Tracheal epithelial cell (primary cell): Measurements from ENCODE around the gene HCAR1. TPM values are rescaled to one million over a fixed set of nuclear protein-coding genes. Genes with fewer than 3 reads are reported as not detected.

Source experiments
- total RNA-seq: library from RNA; depleted of rRNA; stranded (reverse); fragments of >200 nt; gene quantifications from 2 replicates; pipeline ENCODE4 v1.2.1, GENCODE V29; 2014

HCAR1 gene, protein sequence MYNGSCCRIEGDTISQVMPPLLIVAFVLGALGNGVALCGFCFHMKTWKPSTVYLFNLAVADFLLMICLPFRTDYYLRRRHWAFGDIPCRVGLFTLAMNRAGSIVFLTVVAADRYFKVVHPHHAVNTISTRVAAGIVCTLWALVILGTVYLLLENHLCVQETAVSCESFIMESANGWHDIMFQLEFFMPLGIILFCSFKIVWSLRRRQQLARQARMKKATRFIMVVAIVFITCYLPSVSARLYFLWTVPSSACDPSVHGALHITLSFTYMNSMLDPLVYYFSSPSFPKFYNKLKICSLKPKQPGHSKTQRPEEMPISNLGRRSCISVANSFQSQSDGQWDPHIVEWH
- total RNA-seq, result 0.21 and 0.24 TPM in 2 replicates

DNA sequence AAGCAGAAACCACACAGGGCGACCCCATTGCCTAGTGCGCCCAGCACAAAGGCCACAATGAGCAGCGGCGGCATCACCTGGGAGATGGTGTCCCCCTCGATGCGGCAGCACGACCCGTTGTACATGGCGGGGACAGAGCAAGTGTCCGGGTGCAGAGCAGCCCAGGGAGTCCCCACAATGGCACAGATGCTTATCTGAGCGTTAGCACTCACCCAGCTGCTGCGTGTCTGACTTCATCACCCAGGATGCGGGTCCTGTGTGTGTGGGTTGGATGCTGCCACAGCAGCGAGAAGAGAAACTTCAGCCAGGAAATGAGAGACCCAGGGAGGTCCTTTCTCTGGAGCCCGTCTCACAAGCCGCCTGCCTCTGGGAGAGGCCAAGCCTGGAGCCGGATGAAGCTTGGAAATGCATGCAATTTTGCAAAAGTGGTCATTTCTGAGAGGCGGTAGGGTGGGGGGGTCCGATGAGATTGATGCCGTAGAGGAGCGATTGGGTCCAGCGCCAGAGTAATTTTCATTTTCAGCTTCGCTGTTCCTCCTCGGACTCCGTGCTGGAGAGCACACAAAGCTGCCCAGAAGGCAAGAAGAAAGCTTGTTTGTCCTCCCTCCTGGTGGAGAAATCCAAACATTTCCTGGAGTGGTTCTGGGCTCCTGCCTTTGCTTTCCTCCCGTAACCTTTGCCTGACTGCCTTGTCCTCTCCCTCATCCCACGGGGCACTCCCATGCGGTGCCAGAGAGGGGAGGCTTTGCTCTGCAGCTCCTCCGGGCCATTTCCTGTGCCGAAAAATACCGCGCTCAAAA, at the start of gene HCAR1:
HCAR1 (minus strand) TSS at position 630 of the 800 bp plus-strand sequence; CDS start at position 125, 505 bp downstream.

DNA sequence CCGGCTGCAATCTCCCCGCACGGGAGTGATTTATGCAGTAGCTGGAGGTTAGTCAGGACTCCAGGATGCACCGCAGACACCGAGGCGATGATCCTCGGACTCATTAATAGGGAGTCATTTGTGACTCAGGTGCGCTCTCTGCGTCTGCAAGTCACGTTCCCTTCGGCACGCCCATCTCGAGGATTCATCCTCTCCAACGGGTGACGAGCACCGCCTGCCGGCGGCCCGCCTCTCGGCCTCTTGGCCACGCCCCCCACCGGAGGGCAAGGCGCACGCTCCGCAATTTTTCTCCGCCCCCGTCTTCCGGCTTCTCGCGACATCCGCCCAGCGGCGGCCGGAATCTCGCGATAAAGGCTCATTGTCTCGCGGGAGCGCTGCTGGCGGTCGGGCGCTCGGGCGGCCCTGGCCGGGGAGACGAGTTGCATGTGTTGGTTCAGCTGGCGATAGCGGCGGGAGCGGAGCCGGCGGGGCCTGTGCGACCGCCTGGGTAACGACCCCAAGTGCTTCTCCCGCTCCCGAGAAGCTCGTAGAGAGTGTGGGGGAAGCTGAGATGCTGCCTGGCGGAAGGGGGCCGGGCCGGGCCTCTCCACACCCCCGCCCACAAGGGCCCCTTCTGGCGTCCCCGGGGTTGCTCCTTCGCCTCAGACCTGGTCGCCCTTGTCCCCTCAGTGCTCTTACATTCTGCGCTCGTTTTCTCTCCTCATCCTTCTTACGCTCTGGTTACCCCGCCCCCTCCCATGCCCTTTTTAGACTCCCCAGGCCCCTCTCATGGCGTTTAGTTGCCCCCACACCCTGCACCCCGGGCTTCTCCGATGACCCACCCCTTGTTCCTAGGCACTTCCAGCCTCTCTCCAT, 22.0 kb upstream of the HCAR1 start, which contains the start of gene DENR:
DENR (plus strand) TSS at position 361 of the 855 bp plus-strand sequence. CDS start 878 bp downstream, outside the sequence.

DNA sequence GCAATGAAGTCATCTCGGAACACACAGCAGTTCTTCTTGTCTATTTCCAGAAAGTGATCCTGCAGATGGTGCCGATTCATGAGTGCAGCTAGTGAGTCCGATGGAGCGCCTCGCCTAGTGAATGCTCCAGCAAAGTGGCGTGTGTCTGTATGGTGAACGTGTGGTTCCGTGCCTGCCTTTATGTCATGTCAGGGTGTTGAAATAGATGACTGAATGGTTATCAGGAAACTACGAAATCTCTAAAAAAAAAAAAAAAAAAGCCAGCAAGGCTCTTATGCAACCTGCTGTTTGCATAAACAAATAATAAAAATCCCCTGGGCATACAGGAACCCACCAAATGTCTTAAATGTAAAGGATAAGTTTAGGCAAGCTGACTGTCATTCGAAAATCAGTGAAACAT, 14.0 kb downstream of the HCAR1 start, which contains the start of gene HCAR3:
HCAR3 (minus strand) TSS at position 154 of the 400 bp plus-strand sequence; CDS start at position 80, 74 bp downstream.

DNA sequence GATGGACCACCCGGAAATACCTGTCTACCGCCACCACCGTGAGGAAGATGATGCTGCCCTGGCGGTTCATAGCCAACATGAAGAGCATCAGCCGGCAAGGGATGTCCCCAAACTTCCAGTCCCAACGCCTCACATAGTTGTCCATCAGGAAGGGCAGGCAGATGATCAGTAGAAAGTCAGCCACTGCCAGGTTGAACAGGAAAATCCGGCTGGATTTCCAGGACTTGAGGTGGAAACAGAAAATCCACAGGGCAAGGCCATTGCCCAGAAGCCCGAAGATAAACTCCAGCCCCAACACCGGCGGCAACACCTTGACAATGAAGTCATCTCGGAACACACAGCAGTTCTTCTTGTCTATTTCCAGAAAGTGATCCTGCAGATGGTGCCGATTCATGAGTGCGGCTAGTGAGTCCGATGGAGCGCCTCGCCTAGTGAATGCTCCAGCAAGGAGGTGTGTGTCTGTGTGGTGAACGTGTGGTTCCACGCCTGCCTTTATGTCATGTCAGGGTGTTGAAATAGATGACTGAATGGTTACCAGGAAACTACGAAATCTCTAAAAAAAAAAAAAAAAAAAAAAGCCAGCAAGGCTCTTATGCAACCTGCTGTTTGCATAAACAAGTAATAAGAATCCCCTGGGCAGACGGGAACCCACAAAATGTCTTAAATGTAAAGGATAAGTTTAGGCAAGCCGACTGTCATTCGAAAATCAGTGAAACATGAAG, 27.6 kb downstream of the HCAR1 start, which contains the start of gene HCAR2:
HCAR2 (minus strand) TSS at position 468 of the 722 bp plus-strand sequence; CDS start at position 394, 74 bp downstream.

Other genes with a start within 250 kb of the HCAR1 start
- 14.0 and 14.5 TPM in 2 replicates for gene ZCCHC8, start 229.9 kb downstream of the HCAR1 start, total RNA-seq
- gene RSRC2, start 203.9 kb downstream of the HCAR1 start, total RNA-seq, result 20.2 and 25.5 TPM in 2 replicates
- gene KNTC1, start 203.6 kb downstream of the HCAR1 start, total RNA-seq, result 7.5 and 10.1 TPM in 2 replicates
- 3.6 and 6.5 TPM in 2 replicates for gene HCAR2, start 27.5 kb downstream of the HCAR1 start, total RNA-seq
- 1.1 and 8.9 TPM in 2 replicates for gene HCAR3, start 14.0 kb downstream of the HCAR1 start, total RNA-seq
- 28.8 and 31.3 TPM in 2 replicates for gene DENR, start 22.0 kb upstream of the HCAR1 start, total RNA-seq
- gene CCDC62, start 43.7 kb upstream of the HCAR1 start, total RNA-seq, result 0.64 and 0.96 TPM in 2 replicates
- gene HIP1R, start 104.6 kb upstream of the HCAR1 start, total RNA-seq, result 40.9 and 60.7 TPM in 2 replicates
- gene VPS37B, start 165.3 kb upstream of the HCAR1 start, total RNA-seq, result 19.3 and 25.6 TPM in 2 replicates
- gene ABCB9, start 235.6 kb upstream of the HCAR1 start, total RNA-seq, result 3.1 and 8.3 TPM in 2 replicates
- gene OGFOD2, start 244.4 kb upstream of the HCAR1 start, total RNA-seq, result 7.0 and 8.5 TPM in 2 replicates
- gene ARL6IP4, start 249.8 kb upstream of the HCAR1 start, total RNA-seq, result 160 and 183 TPM in 2 replicates